GM19468 (cell line): ENCODE measurements around the gene C12orf42.

Experiments
- ATAC-seq: cut with Tn5 transposase; IDR thresholded peaks from one replicate; pipeline ENCODE4 v1.9.1; 2021; ENCODE audit warnings: mild to moderate bottlenecking, moderate library complexity, moderate number of reproducible peaks; ENCODE audit not compliant: unreplicated experiment; ENCODE audit errors: extremely low read depth

C12orf42 gene

DNA sequence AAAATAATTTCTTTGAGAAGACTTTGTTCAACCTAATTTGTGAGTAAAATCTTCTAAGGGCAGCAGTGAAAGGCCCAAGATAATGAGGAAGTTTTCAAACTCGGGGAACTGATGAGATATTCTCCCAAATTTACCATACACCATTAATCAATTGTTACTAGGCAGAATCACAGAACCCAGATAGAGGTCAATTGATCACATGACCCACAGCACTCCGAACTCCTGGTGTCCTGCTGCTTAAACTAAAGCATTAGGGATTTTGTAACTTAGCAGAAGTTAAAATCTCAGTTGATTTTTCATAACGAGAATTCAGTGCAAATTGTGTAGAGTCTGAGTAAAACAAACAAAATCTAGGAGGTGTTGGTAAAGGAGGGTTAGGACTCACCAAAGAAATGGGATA lies 207.8 kb downstream of the C12orf42 start:
- no peak for ATAC-seq

DNA sequence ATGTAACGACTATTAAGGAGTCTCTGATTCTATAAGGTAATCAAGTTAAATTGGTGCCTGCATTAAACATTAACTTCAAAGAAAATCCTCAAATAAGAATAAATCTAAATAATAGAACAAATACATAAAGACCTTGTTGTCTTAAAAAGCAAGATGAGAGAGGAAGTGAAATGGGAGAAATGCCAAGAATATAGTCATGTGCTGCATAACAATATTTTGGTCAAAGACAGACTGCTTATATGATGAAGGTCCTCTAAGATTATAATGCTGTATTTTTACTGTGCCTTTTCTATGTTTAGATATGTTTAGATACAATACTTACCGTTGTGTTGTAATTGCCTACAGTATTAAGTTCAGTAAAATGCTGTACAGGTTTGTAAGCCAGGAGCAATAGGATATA lies 213.6 kb downstream of the C12orf42 start:
- no peak for ATAC-seq

DNA sequence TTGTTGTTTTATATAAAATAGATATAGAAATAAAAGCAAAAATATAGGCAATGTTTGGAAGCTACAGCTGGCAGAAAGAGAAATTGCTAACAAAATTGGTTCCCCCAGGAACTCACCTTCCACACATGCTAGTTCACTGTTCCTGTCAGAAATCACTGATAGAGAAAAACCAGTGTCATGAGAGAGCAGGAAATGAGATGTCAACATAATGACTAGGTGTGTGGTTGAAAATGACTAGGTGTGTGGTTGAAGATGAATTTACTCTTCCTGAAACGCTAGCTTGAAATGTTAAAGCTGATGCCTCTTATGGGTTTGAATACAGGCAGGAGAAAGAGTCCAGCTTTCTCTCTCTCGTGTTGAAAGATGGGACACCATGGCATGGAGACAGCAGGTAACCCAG lies 216.3 kb downstream of the C12orf42 start:
- peak; percentile 90 for ATAC-seq

DNA sequence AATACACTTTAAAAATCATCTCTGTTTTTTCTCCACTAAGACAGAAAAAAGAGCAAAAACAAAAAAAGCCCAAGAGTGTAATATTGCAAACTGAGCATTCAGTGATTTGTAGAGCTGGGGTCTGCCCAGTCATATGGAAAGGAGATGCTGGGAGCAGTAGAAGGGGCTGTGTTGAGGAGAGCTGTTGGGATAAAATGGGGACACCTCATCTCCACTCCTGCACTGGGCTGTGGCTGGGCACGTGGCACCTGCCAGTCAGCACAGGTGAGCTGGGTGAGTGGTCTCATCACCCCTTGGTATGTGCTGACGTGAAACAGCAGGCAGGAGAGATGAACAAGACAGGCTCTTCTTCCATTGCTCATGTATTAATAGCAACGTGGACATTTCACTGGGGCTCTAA lies 217.4 kb downstream of the C12orf42 start:
- ATAC-seq, result no peak

DNA sequence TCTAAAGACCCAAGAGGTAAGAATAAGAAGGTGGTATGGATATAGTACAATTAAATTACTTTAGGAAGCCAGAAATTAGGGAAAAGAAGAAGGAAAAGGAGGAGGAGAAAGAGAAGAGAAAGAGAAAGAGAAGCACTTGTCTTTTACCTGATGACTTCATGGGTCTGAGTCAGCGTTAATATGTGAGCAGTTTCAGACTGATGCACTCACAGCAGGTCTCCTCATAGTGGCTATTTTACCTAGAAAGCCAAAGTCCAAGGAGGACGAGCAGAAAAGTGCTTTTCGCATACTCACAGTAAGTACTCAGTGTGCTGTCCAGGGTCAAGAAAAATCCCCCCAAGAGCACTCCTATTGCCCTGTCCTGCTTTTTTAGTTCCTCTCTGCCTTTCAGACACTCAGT lies 222.1 kb downstream of the C12orf42 start:
- ATAC-seq, result no peak

DNA sequence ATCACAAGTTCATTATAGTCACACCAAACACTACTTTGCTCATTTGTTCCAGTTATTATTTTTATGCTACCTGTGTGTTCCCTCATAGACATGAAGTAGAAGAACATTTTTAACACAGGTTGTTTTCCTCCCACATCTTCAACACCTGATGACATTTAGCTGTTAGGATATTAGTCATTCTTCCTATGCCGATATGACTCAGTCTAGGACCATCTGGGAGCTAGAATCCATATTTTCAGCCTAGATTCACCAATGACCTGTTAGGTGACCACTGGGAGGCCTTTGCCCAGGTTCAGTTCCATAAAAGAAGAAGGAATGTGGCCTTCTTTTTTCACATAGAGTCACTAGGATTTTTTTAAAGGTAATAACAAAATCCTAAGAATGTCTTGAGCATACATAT lies 222.8 kb downstream of the C12orf42 start:
- ATAC-seq, result no peak

DNA sequence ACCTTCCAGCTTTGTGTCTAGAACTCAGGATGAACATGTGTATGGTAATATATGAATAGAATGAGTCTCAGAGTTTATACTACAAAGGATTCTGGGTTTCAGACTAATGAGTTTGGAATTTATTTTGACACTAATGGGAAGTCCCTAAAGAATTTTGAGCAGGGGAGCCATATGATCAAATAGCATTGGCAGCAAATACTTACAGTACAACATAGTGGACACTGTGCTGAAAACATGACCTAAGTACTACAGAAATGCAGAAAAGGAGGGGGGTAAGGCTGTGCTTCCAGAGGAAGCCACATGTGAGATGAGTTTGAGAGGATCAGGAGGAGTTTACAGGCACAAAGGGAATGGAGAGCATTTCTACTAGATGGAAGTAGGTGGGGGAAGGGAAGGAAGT lies 225.8 kb downstream of the C12orf42 start:
- ATAC-seq, result no peak

DNA sequence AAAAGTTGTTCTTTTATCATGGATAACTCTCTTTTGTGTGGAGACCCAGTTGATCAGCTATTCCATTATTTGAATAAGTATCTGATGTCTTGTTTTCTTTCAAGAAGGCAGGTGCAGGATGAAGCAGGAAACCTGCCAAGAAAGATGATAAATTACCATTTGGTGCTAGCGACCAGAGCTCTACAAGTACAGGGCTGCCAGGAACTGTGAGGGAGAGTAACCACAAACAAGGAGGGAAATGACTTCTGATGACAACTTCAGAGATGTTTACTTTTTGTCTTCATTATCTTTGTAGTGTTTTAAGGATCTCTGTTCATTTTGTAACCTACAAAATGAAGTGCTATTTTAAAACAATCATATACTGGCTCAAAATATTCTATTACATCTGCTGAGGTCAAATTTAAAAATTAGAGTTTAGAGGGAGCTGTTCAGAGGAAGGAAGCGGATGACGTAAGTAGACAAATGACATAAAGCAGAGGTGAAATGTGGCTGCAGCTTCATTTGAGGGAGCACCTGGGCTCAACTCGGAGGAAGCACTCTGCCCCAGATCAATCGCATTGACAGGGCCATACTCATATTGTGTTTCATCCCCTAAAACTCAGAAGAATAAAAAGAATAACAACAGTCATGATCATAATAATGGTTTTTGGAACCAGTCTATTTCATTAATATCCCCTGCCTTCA lies 226.8 kb downstream of the C12orf42 start:
- no peak for ATAC-seq

DNA sequence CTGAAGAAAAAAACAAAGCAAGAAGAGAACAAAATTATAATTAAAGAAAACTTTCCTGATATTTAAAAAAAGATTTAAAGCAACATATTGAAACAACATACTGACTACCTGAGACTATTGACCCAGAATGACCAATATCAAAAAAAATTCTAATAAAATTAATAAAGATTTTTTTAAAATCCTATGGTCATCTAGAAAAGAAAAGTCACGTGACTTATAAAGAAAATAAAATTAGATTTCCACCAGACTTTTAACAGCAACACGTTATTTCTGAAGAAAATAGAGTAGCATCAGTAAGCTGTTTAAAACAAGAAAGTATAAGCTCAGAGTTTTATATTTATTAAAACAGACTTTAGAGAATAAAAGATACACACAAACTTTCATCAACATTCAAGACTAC lies 238.0 kb downstream of the C12orf42 start:
- ATAC-seq, result no peak
